ENCODE results near the gene BMP5. TPM values are rescaled to one million over a fixed set of nuclear protein-coding genes. Genes with fewer than 3 reads are reported as not detected.

Gene BMP5
- total RNA-seq, 1 experiment from 2014 or later, result not detected

DNA sequence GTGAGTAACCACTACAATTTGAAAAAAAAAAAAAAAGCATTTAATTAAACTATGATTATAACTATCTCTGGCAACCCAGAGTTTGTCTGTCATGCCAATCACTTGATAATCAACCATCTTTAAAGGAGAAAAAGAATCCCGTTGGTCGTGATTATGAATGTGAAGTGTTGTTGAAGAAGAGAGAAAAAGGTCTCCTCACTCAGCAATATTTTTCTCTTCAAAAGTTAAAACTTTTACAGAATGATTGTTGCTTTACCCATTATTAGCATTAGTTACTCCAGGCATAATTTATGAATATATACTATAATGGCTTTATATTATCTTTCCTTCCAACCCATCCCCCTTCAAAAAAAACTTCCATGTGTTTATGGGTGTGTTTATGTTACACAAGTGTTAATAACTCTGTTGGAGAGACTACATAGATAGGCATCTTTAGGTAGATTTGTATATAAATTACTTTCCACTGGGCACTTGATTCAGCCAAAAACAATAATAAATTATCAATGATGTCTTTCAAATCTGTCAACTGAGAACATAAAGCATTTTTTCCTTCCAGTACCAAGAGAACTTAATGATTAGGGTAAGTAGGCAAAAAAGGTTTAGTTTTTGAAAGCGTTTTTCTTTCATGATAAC is 5.1 kb downstream of the BMP5 start:
- DNase-seq (ENCODE audit: unreplicated experiment), result no peak
- no peak overlapping the region for H3K27ac Mint-ChIP-seq (ENCODE audit: low read depth, unreplicated experiment)
- no TSS peak for BruUV-seq (replicated peaks)
- intact Hi-C loops (cut with micrococcal nuclease), result no loop called here
- POLR2A ChIA-PET, result interaction anchor here (0.9 to 2.9 kb wide), 4 partner anchors 11 to 100 kb away, joined by 3 to 12 read pairs (median 6); no protein-coding TSS in a partner anchor
- H3K4me3 Mint-ChIP-seq (ENCODE audit: unreplicated experiment), result no peak overlapping the region
- no peaks in the 10 kb centered on the region for H3K27me3 Mint-ChIP-seq (ENCODE audit: insufficient read depth, unreplicated experiment)
- H3K9me3 Mint-ChIP-seq (ENCODE audit: unreplicated experiment), result no peaks in the 10 kb centered on the region
- peaks cover 7% of the 10 kb centered on the region for H3K36me3 Mint-ChIP-seq (ENCODE audit: insufficient read depth, unreplicated experiment)
- CTCF ChIA-PET, result no interaction called here
- peaks cover 40% of the 10 kb centered on the region for H3K4me1 Mint-ChIP-seq (ENCODE audit: insufficient read depth, unreplicated experiment)
- TF ChIP-seq, protein P1, sequence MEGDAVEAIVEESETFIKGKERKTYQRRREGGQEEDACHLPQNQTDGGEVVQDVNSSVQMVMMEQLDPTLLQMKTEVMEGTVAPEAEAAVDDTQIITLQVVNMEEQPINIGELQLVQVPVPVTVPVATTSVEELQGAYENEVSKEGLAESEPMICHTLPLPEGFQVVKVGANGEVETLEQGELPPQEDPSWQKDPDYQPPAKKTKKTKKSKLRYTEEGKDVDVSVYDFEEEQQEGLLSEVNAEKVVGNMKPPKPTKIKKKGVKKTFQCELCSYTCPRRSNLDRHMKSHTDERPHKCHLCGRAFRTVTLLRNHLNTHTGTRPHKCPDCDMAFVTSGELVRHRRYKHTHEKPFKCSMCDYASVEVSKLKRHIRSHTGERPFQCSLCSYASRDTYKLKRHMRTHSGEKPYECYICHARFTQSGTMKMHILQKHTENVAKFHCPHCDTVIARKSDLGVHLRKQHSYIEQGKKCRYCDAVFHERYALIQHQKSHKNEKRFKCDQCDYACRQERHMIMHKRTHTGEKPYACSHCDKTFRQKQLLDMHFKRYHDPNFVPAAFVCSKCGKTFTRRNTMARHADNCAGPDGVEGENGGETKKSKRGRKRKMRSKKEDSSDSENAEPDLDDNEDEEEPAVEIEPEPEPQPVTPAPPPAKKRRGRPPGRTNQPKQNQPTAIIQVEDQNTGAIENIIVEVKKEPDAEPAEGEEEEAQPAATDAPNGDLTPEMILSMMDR (IDR thresholded peaks at IDR 0.05; ENCODE audit: unreplicated experiment), result no peak

DNA sequence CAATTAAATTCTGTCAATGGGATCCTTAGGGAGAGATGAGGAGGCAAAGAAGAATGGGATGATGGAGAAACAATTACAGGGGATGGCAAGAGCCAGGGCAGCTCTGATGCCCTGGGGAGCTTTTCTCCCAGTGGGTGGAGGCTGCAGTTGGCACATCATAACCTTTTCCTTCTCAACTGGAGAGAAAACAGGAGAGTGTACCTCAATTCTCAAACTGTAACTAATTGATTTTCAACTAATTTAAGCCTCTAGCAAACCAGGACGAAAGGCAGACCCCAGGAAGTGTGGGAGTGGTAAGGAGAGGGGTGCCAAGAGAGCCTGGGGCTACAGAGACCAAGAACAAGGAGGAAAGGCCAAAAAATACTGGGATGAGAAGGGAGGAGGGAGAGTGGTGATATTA is 5.7 kb downstream of the BMP5 start:
- CTCF ChIA-PET, result interaction anchor here (1.0 kb wide), 1 partner anchor 425 kb away, joined by 5 read pairs; no protein-coding TSS in a partner anchor
- BruUV-seq (replicated peaks), result no TSS peak
- POLR2A ChIA-PET, result interaction anchor here (0.6 to 2.9 kb wide), 8 partner anchors 12 to 233 kb away, joined by 3 to 12 read pairs (median 4); no protein-coding TSS in a partner anchor
- H3K4me3 Mint-ChIP-seq (ENCODE audit: unreplicated experiment), result no peak overlapping the region
- H3K27ac Mint-ChIP-seq (ENCODE audit: low read depth, unreplicated experiment), result no peak overlapping the region
- no peaks in the 10 kb centered on the region for H3K27me3 Mint-ChIP-seq (ENCODE audit: insufficient read depth, unreplicated experiment)
- peaks cover 7% of the 10 kb centered on the region for H3K36me3 Mint-ChIP-seq (ENCODE audit: insufficient read depth, unreplicated experiment)
- H3K9me3 Mint-ChIP-seq (ENCODE audit: unreplicated experiment), result no peaks in the 10 kb centered on the region
- peaks cover 40% of the 10 kb centered on the region for H3K4me1 Mint-ChIP-seq (ENCODE audit: insufficient read depth, unreplicated experiment)
- TF ChIP-seq, protein P1 (IDR thresholded peaks at IDR 0.05; ENCODE audit: unreplicated experiment), result no peak
- intact Hi-C loops (cut with micrococcal nuclease), result loop anchor here (5.0 kb wide), 1 partner anchor 112 kb away; no protein-coding TSS in a partner anchor
- peak; percentile 7 for DNase-seq (ENCODE audit: unreplicated experiment)

DNA sequence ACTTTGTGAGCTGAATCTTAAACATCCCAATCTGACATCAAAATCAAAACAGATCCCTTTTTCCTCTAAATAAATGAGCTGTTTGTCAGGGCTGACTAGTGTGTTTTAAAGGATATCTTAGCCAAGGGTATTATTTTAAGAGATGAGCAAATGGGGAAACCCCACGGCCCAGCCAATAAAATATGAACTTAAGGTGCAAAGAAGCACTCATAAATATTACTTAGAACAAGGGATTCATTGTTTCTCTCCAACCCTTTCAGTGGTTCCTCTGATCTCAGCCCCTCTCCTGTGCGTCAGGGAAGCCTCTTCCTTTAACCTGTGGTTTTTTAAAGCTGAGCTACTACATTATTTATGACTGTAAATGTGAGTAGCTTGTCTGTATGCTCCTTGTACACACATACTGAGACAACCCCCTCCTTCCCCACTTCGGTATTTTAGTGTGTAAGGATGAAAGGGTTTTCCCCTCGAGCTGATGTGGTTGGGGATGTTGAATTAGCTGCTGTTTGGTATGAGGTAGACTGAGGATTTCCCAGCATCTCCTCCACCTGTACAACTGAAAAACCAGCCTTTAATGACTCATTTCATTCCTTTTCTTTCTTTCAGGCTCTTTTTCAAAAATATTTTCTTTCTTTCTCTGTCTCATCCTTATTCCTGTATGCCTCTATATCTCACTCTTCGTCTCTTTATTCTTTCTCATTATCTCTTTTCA is 6.5 kb downstream of the BMP5 start:
- ChIA-PET CTCF (interaction anchor here (1.0 kb wide), 1 partner anchor 424 kb away, joined by 5 read pairs; no protein-coding TSS in a partner anchor), POLR2A (interaction anchor here (0.6 to 2.9 kb wide), 8 partner anchors 13 to 232 kb away, joined by 3 to 12 read pairs (median 4); no protein-coding TSS in a partner anchor)
- TF ChIP-seq, protein P1 (IDR thresholded peaks at IDR 0.05; ENCODE audit: unreplicated experiment), result no peak
- H3K4me3 Mint-ChIP-seq (ENCODE audit: unreplicated experiment), result no peak overlapping the region
- H3K4me1 Mint-ChIP-seq (ENCODE audit: insufficient read depth, unreplicated experiment), result peaks cover 40% of the 10 kb centered on the region
- DNase-seq (ENCODE audit: unreplicated experiment), result peak; percentile 9
- H3K27ac Mint-ChIP-seq (ENCODE audit: low read depth, unreplicated experiment), result peak overlapping the region; percentile 73
- H3K9me3 Mint-ChIP-seq (ENCODE audit: unreplicated experiment), result no peaks in the 10 kb centered on the region
- no TSS peak for BruUV-seq (replicated peaks)
- H3K27me3 Mint-ChIP-seq (ENCODE audit: insufficient read depth, unreplicated experiment), result no peaks in the 10 kb centered on the region
- H3K36me3 Mint-ChIP-seq (ENCODE audit: insufficient read depth, unreplicated experiment), result peaks cover 7% of the 10 kb centered on the region
- intact Hi-C loops (cut with micrococcal nuclease), result loop anchor here (5.0 kb wide), 1 partner anchor 112 kb away; no protein-coding TSS in a partner anchor

DNA sequence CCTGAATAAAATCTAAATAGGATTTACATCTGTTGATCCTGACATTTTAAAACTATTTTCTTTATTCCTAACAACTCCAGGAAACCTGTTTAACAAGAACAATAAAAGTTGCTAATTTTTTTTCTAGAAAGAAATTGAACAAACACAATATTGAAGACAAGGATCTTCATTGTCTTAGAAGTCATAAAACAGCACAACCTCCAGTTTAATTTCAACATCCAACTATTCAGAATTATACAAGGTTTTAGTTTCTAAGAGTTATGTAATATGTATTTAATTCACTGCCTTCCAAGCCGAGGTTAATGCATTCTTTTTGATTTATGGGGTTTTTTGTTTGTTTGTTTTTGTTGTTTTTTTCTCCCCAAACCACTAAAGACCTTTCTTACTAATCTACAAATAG is 7.2 kb downstream of the BMP5 start:
- Mint-ChIP-seq H3K9me3 (ENCODE audit: unreplicated experiment) (no peaks in the 10 kb centered on the region), H3K4me1 (ENCODE audit: insufficient read depth, unreplicated experiment) (peaks cover 40% of the 10 kb centered on the region), H3K27ac (ENCODE audit: low read depth, unreplicated experiment) (no peak overlapping the region), H3K36me3 (ENCODE audit: insufficient read depth, unreplicated experiment) (peaks cover 7% of the 10 kb centered on the region), H3K27me3 (ENCODE audit: insufficient read depth, unreplicated experiment) (no peaks in the 10 kb centered on the region), H3K4me3 (ENCODE audit: unreplicated experiment) (no peak overlapping the region)
- ChIA-PET POLR2A (interaction anchor here (1.3 to 2.9 kb wide), 2 partner anchors 14 to 110 kb away, joined by 4 to 12 read pairs; no protein-coding TSS in a partner anchor), CTCF (no interaction called here)
- intact Hi-C loops (cut with micrococcal nuclease), result loop anchor here (5.0 kb wide), 1 partner anchor 111 kb away; no protein-coding TSS in a partner anchor
- no peak for DNase-seq (ENCODE audit: unreplicated experiment)
- no TSS peak for BruUV-seq (replicated peaks)
- TF ChIP-seq, protein P1 (IDR thresholded peaks at IDR 0.05; ENCODE audit: unreplicated experiment), result no peak

All from MCF 10A (cell line).